Measurements from ENCODE around the gene PIGQ. TPM values are rescaled to one million over a fixed set of nuclear protein-coding genes. Genes with fewer than 3 reads are reported as not detected.

The PIGQ gene
- polyA plus RNA-seq, 2 of the 4 experiments (the other 2 are of a cell fraction) = 13.2 to 31.2 TPM

- DNase-seq (ENCODE audit: low read depth in 1 of 2, low spot score in 1 of 2) = no peak
- H3K4me3 ChIP-seq = no peak overlapping the region
- FAIRE-seq = no peak
- H3K4me2 ChIP-seq = no peak overlapping the region
- H3K9me3 ChIP-seq = no peaks in the 10 kb centered on the region
- ChIA-PET CTCF (no interaction called here), POLR2A (no interaction called here)
- TF ChIP-seq CBX2 (IDR thresholded peaks at IDR 0.05; ENCODE audit: borderline replicate concordance, low read depth) (no peak), REST (IDR thresholded peaks at IDR 0.05) (no peak), EHF (CRISPR knock-in tag; IDR thresholded peaks at IDR 0.05) (no peak), GATA3 (IDR thresholded peaks at IDR 0.05; ENCODE audit: borderline replicate concordance) (no peak), EP300 (IDR thresholded peaks at IDR 0.05) (no peak), MYC (IDR thresholded peaks at IDR 0.05; ENCODE audit: borderline replicate concordance, low read length) (no peak), EHMT2 (IDR thresholded peaks at IDR 0.05; ENCODE audit: low read depth) (no peak), POLR2A (IDR thresholded peaks at IDR 0.05; ENCODE audit: low read length) (no peak), CEBPB (IDR thresholded peaks at IDR 0.05) (no peak), SMC3 (IDR thresholded peaks at IDR 0.05) (no peak), MAX (IDR thresholded peaks at IDR 0.05) (no peak), FOSL2 (IDR thresholded peaks at IDR 0.05) (no peak), FOSL2 (CRISPR knock-in tag; IDR thresholded peaks at IDR 0.05) (no peak), HES2 (IDR thresholded peaks at IDR 0.05) (no peak), HMGXB4 (CRISPR knock-in tag; IDR thresholded peaks at IDR 0.05; ENCODE audit: borderline replicate concordance) (no peak), ATOH8 (CRISPR knock-in tag; IDR thresholded peaks at IDR 0.05; ENCODE audit: low read depth) (no peak), BCL3 (IDR thresholded peaks at IDR 0.05) (no peak), NFE2L2 (conservative IDR thresholded peaks at IDR 0.05; ENCODE audit: low read length) (no peak), CHD2 (IDR thresholded peaks at IDR 0.05; ENCODE audit: low read length, partially characterized antibody) (no peak)
- 84% methylated on average over 11 of the region's 42 CpGs for WGBS (ENCODE audit: missing lambda C conversion rate)
- no peak for ATAC-seq
- H3K4me1 ChIP-seq = peaks cover 29% of the 10 kb centered on the region
- H3K27ac ChIP-seq = no peak overlapping the region
Observed at GRCh38 chr16:564690-565418, 4.9 kb upstream of the PIGQ start.
